GM19438 (cell line): Measurements from ENCODE around the gene CD226.
A peak's percentile ranks its signal among the peaks of the same experiment; 100 is the strongest.
"Not testable (repeated sequence)": the region's sequence is repeated elsewhere in the genome, so short reads cannot be mapped to it uniquely, and the experiment has no call there.

ENCODE experiments used
- ATAC-seq: cut with Tn5 transposase; IDR thresholded peaks from one replicate; pipeline ENCODE4 v1.9.1; 2021; ENCODE audit warnings: low read depth; ENCODE audit not compliant: unreplicated experiment

CD226 gene

DNA sequence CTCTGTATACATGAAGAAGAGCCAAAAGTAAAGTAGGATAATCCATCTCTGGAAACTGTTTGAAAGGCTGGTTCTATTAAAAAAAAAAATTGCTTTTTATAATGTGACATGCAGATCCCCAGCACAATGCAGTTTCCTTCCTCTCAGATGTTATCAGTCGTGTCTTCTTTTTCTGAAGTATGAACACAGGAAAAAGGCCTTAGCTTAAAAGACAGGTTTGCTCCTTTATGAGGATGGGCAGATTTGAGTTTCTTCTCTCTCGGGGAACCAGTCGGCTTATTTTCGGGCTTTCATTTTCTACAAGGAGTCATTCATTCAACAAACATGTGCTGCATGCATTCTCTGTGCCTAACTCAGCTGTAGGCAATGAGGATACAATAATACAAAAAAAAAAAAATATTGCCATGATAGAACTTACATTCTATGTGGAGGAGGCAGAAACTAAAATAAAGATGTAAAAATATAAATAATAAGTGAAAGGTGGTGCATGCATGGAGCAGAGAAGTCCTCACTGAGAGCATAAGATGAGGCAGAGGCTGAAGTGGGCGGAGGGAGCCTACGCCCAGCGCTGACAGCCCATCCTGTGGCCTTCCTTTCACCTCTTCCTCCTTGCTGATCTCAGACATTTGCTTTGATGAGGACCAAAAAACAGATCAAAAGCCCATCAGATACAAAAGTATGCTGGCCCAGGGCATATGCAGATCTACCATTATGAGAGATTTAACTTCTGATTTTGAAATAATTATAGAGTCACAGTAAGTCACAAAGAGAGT, at the start of gene CD226:
Gene CD226 (minus strand): TSS at position 513 of the 773 bp plus-strand sequence. CDS start 467 bp downstream, at position 46.
- ATAC-seq = peak; percentile 42

GRCh38 chr18:69996951-69997798, 49.5 kb upstream of the CD226 start:
- ATAC-seq = no peak

GRCh38 chr18:69996417-69996816, 48.7 kb upstream of the CD226 start:
- ATAC-seq = no peak

DNA sequence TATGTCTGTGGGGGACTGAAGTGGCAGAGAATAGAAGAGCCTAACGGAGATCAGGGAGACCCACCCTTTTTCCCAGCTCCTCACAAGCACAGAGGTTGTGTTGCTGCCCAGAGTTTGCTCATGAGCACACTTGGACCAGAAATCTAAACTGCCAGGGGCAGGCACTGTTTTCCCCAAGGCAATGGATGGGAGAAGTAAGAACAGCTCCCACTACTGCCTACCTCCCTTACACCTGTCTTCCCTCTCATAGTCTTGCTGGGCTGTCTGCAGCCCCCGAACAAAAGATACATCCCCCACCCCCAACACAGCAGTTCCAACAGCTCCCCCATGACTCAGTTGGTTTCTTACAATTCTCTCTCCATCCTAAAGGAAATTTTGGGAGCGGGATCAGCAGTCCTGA, 48.1 kb upstream of the CD226 start:
- ATAC-seq = no peak

DNA sequence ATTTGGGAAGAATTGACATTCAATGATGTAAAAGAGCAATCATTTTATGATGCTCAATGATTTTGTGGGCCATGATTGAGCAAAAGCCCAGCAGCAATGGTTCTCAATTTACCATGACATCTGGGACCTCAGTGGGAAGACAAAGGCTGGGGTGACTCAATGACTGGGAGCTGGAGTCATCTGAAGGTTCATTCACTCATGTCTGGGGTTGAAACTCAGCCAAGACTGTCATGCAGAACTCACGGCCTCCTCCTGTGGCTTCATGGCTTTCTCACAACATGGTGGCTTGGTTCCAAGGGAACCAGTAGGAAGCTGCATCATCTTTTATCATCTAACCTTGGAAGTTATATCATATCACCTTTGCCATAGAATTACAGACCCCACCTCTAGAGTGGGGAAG, 45.1 kb upstream of the CD226 start:
- ATAC-seq = no peak

GRCh38 chr18:69987870-69988269, 40.2 kb upstream of the CD226 start:
- no peak for ATAC-seq

GRCh38 chr18:69985239-69985638, 37.6 kb upstream of the CD226 start:
- ATAC-seq = no peak

DNA sequence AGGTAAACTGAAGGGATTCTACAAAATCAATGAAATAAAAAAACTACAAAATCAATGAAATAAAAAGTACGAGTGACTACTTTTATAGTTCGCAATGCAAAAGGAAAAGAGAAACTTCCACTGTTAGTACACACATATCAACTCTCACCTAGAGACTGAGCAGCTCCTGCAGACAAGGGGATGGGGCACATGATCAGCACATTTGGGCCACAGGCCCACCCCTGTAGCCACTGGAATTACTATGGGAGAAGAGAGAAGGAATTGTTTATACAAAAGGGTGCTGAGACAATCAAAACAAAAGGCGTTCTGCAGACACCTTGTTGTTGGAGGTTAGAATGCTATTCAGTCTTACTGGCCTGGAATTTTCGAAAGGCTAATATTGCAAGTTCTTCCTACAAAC, 34.7 kb upstream of the CD226 start:
- no peak for ATAC-seq

- peak; percentile 41 for ATAC-seq
These were observed 34.3 kb upstream of the CD226 start for GRCh38 chr18:69981948-69982347.

- ATAC-seq = no peak
These were observed 33.5 kb upstream of the CD226 start for GRCh38 chr18:69980982-69981804.

- ATAC-seq = no peak
These were observed 32.8 kb upstream of the CD226 start for GRCh38 chr18:69980509-69980908.

- no peak for ATAC-seq
These were observed 31.4 kb upstream of the CD226 start for GRCh38 chr18:69978732-69979715.

DNA sequence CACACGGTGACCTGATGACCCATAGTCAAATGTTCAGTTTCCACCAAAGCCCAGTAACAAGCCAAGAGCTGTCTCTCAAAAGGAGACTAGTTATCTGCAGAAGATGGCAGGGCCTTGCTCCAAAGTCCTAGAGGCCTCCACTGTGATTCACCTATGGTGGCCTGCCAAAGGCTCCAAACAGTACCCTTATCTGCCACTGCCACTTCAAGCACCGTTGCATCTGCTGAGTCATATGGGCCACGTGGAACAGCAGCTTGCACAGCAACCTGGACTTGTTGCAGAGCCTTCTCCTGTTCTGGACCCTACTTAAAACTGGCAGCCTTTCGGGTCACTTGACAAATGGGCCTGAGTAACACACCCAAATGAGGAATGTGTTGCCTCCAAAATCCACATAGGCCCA, 27.6 kb upstream of the CD226 start:
- ATAC-seq = not testable (repeated sequence)

DNA sequence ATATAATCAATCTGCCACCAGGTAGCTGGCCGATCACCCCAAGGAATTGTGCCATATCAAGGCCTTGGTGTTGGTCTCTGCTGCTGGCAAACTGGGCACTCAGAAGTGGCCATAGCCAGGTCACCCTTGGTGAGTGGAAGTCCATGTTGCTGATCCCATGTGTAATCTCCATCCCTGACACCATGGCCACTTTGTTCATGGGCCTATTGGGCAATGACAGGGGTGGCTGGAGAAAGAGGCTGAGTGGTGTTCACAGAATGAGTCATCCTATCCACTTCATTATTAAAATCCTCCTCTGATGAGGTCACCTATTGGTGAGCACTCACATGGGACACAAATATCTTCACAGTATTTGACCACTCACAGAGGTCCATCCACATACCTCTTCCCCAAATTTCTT, 26.7 kb upstream of the CD226 start:
- ATAC-seq = no peak

GRCh38 chr18:69969491-69969890, 21.8 kb upstream of the CD226 start:
- ATAC-seq = no peak

- ATAC-seq = no peak
These were observed 20.4 kb upstream of the CD226 start for GRCh38 chr18:69968039-69968438.

GRCh38 chr18:69963196-69963595, 15.5 kb upstream of the CD226 start:
- ATAC-seq = no peak

GRCh38 chr18:69961718-69962117, 14.0 kb upstream of the CD226 start:
- ATAC-seq = no peak

GRCh38 chr18:69958422-69958821, 10.7 kb upstream of the CD226 start:
- no peak for ATAC-seq

- no peak for ATAC-seq
These were observed 10.1 kb upstream of the CD226 start for GRCh38 chr18:69957747-69958146.
